AG09309 (cell line): ENCODE results near the gene MED4.
"Not testable (repeated sequence)": the region's sequence is repeated elsewhere in the genome, so short reads cannot be mapped to it uniquely, and the experiment has no call there.

Experiments used
- DNase-seq: peaks from one replicate; pipeline ENCODE4 v3.0.0-alpha.2; 2010; ENCODE audit warnings: low read depth
- H3K4me3 ChIP-seq: 2 replicates; pipeline ENCODE4 v1.5.1; 2011; ENCODE audit warnings: mild to moderate bottlenecking, low read depth, low read length, moderate library complexity; ENCODE audit not compliant: control insufficient read depth
- TF ChIP-seq, protein P1 (sequence below): IDR thresholded peaks from 2 replicates; pipeline ENCODE4 v1.5.1; 2011; ENCODE audit warnings: mild to moderate bottlenecking, low read depth, low read length, inconsistent platforms; ENCODE audit not compliant: insufficient read depth, control insufficient read depth; ENCODE audit errors: missing control alignments

MED4 gene

DNA sequence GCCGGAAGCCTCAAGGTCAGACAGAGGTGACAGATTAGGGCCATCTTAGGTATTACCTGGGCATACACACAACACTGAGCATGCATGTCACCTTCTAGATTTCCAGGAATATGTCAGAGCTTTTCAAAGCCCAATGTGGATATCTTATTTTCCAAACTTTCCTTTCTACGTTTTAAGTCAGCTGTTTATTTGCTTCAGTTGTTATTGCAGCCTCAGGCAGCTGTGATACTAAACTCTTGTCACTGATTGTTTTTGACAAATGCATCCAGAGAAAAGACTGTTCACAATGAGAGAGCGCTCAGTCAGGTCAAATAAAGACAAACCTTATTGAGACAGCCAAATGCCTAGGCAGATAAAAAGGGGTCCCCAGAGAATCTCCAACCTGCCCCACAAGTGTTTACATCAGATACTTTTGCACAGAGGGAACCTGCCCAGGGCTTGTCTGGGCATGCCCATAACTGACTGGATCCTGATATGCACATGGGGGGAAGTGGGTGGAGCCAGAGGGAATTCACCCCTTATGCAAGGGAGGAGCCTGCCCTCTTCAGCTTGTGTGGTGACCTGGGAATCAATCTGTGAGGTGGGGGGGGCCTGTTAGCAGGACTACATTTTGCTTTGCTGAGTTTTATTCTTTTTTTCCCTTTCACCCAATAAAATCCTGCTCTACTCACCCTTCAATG lies 28.5 kb downstream of the MED4 start:
- TF ChIP-seq, protein P1, sequence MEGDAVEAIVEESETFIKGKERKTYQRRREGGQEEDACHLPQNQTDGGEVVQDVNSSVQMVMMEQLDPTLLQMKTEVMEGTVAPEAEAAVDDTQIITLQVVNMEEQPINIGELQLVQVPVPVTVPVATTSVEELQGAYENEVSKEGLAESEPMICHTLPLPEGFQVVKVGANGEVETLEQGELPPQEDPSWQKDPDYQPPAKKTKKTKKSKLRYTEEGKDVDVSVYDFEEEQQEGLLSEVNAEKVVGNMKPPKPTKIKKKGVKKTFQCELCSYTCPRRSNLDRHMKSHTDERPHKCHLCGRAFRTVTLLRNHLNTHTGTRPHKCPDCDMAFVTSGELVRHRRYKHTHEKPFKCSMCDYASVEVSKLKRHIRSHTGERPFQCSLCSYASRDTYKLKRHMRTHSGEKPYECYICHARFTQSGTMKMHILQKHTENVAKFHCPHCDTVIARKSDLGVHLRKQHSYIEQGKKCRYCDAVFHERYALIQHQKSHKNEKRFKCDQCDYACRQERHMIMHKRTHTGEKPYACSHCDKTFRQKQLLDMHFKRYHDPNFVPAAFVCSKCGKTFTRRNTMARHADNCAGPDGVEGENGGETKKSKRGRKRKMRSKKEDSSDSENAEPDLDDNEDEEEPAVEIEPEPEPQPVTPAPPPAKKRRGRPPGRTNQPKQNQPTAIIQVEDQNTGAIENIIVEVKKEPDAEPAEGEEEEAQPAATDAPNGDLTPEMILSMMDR = no peak
- no peak for DNase-seq
- no peak overlapping the region for H3K4me3 ChIP-seq

DNA sequence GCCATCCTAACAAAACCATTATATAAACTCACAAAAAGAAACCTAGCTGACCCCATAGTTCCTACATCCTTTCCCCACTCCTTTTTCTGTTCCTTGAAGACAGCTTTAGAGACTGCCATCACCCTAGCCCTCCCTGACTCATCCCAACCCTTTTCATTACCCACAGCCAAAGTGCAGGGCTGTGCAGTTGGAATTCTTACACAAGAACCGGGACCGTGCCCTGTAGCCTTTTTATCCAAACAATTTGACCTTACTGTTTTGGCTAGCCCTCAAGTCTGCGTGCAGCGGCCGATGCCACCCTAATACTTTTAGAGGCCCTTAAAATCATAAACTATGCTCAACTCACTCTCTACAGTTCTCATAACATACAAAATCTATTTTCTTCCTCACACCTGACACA lies 35.0 kb downstream of the MED4 start:
- not testable (repeated sequence) for DNase-seq, H3K4me3 ChIP-seq

DNA sequence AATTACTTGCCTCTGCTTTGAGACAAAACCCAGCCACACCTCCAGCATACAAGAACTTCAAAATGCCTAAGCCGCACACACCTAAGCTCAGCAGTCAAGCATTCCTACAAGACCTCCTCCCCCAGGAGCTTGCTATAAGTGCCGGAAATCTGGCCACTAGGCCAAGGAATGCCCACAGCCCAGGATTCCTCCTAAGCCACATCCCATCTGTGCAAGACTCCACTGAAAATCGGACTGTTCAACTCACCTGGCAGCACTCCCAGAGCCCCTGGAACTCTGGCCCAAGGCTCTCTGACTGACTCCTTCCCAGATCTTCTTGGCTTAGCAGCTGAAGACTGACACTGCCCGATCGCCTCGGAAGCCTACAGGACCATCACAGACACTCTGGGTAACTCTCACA lies 36.4 kb downstream of the MED4 start:
- not testable (repeated sequence) for H3K4me3 ChIP-seq, DNase-seq

DNA sequence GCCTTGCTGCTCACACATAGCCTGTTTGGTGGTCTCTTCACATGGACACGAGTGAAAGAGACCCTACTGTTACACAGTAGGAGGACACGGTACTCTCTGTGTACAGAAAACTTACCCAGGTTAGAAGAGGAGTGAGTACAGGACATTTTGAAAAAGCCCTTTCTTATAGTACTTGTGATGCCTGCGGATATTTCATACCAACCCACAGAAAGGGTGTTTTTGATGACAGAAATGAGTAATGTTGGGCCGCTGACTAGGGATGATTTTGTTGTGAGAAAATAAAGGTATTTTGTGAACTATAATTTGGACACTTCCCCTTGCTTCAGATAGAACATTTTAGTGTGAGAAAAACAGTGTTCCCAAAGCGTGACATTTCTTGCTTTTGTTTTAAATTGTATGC lies 39.2 kb downstream of the MED4 start:
- TF ChIP-seq, protein P1 = no peak
- H3K4me3 ChIP-seq = no peak overlapping the region
- DNase-seq = no peak

DNA sequence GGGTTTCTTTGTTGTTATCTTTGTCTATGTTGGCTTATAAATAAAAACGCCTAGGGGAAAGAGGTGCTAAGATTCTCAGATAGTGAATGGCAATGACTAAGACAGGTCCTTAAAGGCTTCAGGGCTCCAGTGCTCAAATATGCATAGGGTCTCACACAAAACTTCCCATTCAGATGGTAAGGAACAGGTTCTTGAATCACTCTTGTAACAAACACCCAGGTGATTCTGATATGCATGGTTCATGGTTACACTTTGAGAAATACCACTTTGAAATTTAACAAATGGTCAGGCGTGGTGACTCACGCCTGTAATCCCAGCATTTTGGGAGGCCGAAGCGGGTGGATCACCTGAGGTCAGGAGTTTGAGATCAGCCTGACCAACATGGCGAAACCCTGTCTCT lies 40.3 kb downstream of the MED4 start:
- TF ChIP-seq, protein P1 = no peak

DNA sequence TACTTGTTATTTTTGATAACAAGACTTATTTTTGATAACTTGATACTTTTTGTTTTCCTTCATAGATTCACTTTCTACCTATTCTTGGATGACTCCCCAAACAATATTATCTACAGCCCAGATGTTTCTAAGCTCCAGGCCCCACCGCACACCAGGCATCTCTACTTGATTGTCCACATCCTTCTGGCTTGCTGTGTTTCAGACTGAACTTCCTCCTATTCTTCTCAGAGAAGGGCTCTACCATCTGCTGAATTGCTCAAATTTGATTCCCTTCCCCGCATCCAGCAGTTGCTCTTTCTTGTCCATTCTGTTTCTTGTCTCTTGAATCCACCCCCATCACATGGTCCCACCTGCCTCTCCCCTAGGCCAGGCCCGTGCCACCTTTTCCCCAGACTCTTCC lies 44.4 kb downstream of the MED4 start:
- DNase-seq = no peak
- no peak overlapping the region for H3K4me3 ChIP-seq
- TF ChIP-seq, protein P1 = no peak

More for the DNA sequence above, 40.3 kb downstream of the MED4 start:
- DNase-seq = no peak
- no peak overlapping the region for H3K4me3 ChIP-seq

DNA sequence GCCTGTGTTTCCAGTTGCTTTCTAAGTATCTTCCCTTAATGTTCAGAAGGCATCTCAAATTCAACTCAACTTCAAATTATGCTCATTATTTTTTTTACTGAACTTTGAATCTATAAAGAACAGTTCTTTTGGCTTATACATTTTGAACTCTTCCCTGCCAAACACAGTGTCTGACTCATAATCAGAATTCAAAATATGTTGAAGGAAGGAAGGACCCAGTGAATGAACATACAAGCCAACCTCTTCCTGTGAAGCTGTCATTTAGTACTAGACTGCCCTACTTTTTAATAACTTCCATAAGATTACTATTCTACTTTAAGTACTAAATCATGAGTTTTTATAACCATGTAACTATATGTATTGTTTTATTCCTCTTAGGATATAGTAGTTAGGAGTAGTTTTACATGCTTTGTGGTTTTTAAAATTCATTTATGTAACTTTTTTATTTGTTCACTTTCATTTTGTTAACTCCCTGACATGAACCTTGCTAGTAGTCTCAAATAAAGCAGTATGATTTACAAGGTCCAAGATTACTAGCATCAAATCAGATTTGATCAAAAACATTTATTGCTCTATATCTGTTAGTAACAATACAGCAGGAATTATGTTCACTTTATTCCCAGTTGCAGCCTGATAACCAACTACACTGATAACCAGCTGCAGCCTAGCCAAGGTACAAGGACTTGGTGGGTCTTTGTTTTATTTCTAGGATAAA lies 51.0 kb downstream of the MED4 start:
- peak; percentile 28 for DNase-seq
- TF ChIP-seq, protein P1 = no peak
- no peak overlapping the region for H3K4me3 ChIP-seq
